ENCODE data around the gene SPIN1.

The SPIN1 gene

DNA sequence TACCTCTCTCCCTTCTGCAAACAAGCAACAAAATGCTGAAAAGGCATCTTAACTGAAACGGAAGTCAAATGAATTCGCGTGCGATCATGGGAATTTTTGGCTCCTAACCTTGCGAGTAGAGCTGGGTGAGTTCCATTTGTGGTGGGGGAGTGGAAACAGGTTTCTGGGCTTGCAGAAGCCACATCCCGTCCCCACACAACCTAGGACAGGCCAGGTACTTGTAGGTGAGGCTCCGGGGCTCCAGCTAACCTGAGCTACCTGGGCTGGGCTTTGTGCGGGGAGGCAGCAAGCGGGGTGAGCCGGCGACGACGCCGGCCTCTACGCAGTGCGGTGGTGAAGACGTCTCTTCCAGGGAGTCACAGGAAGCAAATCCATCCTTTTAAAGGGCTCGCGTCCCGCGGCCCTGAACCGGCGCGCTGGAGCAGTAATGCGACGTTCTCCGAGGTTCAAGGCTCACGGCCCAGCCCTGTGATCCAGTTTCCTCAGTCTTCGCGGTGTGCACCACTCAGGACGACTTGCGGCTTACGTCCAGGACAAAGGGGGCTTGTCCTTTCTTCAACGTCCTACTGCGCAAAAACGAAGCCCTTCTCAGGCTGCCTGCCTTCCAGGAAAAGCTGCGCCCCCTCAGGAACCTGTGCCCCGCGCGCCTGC lies 567 bp upstream of the SPIN1 start:
- DNase-seq (ENCODE audit: low read depth in 1 of 2, low spot score in 1 of 2): peak in 1 of 2 donors; percentile 11

DNA sequence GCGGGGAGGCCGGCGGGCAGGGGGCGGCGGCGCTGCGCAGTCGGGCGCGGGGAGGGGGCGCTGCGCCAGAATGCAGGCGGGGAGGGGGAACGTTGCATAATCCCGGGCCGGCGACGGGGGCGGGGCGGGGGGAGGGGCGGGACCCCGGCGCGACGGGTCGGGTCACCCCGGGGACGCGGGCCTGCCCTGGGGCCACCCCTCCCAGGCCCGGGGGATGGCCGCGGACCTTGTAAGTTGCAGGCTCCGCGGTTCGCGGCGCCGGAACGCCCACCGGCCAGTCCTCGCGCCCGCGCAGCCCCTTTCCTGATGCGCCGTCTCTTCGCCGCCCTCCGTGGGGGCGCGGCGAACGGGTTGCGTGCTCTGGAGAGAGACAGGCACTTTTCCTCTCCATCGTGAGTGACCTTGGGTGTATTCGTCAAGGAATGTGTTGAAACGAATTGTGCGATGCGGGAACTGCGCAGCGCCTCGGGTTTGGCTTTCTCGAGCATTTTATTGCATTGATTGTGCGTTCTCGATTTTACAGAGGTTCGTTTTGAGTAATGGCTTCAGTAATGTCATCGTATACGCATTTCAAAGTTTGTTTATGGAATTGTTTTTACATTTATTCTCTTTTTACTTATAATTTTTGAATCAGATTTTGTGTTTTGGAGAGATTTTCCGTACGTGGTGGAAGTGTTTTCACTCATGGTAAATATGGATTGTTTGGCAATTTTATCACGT lies 802 bp downstream of the SPIN1 start:
- peak; percentile 7 to 16 for DNase-seq (ENCODE audit: low read depth in 1 of 2, low spot score in 1 of 2)

DNA sequence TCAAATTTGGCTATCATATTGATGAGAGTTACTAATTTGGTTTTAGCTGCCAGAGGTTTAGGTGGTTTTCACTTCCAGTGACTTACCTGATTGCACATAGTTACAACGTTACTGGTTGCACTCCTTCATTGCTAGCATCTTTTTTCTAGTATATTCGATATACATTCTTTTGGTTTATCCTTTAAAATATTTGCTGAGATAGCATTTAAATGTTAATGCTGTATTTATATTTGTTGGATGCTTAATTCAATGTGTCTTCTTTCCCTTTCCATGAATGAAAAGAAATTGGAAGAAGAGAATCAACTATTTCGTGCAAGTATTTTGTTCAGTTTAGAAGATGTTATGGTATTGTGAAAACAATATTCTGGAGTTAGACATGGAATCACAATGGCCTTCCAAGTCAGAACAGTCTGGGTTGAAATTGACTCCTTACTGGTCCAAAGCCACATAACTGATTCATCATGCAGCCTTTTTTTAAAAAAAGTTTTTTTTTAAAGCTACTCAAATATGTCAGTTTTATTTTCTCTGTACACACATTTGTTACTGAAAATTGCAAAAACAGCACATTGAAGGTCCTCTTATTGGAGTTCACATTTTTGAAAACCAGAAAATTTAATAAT lies 2.2 kb downstream of the SPIN1 start:
- no peak for DNase-seq (ENCODE audit: low read depth in 1 of 2, low spot score in 1 of 2)

DNA sequence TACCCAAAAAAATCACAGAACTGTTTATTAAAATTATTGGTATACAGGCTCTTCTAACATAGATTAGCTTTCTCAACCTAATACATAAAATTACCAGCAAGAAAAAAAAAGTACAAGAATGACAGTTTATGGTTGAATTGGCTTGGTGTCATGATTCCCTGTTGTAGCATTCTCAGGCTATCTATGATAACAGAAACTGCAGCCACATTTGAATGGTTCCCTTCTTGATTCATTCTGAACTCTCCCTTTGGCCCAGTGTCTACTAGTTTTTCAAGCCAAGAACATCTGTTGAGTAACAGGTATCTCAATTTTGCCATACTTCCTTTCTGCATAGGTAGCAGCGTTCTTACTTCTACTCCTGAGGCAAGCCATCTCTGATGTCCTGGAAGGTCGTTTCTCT lies 3.0 kb downstream of the SPIN1 start:
- no peak for DNase-seq (ENCODE audit: low read depth in 1 of 2, low spot score in 1 of 2)

DNA sequence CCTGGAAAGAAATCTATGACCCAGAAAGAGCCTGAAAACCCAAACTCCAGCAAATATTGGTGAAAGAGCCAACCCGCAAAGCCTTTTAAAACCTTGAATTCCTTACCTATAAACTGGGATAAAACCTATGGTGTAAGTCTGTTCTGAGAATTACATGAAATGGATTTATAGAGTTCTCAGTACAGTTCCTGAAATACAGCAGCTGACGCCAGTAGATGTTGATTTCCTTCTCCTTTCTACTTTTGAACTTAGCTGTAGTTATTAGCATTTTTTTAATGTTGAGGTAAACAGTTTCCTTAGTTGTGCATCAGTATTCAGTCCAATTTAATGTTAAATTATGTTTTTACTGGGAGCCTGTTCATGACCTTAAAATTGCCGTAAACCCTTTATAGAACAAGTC lies 3.7 kb downstream of the SPIN1 start:
- DNase-seq (ENCODE audit: low read depth in 1 of 2, low spot score in 1 of 2): no peak

DNA sequence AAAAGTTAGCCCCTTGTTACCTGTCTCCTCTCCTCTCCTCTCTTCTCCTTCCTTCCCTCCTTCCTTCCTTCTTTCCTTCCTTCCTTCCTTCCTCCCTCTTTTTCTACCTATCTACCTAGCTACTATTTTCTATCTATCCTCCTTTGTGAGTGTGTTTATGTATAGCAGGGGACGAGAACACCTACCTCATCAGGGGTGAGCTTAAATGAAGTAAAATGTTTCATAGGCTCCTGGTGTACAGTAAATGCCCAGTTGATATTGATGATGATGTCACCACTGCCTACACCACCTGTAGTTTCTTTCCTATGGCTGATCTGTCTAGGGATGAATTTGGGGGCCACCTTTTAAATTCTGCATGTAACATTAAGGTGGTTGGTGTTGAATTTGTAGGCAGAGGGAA lies 4.3 kb downstream of the SPIN1 start:
- DNase-seq (ENCODE audit: low read depth in 1 of 2, low spot score in 1 of 2): no peak

DNA sequence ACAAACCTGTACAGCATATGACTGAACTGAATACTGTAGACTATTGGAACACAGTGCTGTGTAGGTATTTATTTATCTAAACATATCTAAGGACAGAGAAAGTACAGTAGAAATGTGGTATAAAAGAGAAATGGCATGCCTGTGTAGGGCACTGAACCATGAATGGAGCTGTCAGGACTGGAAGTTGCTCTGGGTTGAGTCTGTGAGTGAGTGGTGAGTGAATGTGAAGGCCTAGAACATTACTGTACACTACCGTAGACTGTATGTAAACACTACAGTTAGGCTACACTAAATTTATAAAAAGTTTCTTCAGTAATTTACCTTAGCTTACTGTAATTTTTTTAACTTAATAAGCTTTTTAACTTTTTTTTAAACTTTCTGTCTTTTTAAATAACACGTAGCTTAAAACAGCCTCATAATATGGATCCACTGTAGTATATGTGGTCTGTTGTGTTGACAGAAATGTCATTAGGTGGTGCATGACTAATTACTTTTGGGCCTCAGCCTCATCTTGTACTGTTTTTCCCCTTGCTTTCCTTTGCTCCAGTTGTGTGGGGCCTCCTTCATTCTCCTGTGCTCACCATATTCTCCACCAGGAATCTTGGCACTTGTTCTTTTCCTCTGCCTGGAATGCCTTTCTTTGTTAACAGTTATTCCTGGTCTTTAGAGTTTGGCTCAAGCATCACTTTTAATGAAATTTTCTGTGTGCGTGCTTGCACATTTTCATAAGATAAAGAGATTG lies 8.8 kb downstream of the SPIN1 start:
- no peak for DNase-seq (ENCODE audit: low read depth in 1 of 2, low spot score in 1 of 2)

DNA sequence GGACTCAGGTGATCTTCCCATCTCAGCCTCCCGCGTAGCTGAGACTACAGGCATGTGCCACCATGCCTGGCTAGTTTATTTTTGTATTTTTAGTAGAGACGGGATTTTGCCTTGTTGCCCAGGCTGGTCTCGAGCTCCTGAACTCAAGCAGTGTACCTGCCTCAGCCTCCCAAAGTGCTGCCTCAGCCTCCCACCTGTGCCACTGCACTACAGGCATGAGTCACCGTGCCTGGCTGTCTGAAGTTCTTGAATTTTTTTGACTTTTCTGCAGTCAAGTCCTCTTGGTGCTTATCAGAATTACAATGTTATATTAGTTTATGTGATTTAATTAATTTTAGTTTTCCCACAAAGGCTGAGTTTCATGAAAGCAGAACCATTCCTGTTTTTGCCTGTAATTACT lies 9.8 kb downstream of the SPIN1 start:
- no peak for DNase-seq (ENCODE audit: low read depth in 1 of 2, low spot score in 1 of 2)

DNA sequence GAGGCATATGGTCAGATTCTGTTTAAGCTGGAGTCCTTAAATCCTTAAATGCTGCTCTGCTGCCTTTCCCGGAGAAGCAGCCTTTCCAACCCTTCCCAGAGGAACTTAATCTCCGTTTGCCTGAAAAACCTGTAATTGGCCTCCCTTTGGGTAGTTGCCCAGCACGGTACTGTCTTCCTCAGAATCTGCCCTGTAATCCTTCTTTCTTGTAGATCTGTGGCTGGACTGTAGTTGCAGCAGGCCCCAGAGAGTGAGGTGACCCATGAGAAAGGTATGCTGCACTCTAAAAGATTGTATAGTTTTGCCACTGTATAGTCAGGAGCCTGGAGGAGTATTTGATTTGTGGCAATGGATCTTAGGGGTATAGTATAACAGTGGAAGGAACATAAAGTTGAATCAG lies 11.7 kb downstream of the SPIN1 start:
- no peak for DNase-seq (ENCODE audit: low read depth in 1 of 2, low spot score in 1 of 2)

DNA sequence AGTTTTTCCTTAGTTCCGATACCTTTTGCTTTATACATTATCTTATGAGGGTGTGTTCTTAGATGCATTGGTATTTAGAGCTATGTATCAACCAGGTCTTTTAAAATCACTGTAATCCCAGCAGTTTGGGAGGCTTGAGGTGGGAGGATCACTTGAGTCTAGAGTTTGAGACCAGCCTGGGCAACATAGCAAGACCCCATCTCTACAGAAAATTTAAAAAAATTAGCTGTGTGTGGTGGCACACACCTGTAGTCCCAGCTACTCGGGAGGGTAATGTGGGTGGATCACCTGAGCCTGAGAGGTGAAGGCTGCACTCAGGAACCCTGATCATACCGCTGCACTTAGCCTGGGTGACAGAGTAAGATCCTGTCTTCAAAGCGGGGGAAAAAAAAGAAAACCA lies 15.1 kb downstream of the SPIN1 start:
- no peak for DNase-seq (ENCODE audit: low read depth in 1 of 2, low spot score in 1 of 2)

DNA sequence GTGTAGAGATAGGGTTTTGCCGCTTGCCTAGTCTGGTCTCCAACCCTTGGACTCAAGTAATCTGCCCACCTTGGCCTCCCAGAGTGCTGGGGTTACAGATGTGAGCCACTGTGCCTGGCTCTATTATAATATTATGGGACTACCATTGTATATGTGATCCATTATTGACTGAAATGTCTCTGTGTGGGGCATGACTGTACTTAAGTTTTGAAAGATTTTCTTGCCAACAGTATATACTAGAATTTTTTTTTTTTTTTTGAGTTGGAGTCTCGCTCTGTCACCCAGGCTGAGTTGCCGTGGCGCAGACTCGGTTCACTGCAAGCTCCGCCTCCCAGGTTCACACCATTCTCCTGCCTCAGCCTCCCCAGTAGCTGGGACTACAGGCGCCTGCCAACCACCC lies 17.8 kb downstream of the SPIN1 start:
- no peak for DNase-seq (ENCODE audit: low read depth in 1 of 2, low spot score in 1 of 2)

DNA sequence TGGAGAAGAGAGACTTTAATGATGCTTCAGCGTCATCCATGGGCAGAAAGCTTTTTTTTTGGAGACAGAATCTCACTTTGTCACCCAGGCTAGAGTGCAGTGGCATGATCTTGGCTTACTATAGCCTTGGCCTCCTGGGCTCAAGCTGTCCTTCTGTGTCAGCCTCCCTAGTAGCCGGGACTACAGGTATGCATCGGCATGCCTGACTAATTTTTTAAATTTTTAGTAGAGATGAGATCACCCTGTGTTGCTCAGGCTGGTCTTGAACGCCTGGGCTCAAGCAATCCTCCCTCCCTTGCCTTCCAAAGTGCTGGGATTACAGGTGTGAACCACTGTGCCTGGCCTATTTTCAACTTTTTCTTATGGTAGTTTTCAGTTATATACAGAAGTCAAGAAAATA lies 23.2 kb downstream of the SPIN1 start:
- DNase-seq (ENCODE audit: low read depth in 1 of 2, low spot score in 1 of 2): no peak

DNA sequence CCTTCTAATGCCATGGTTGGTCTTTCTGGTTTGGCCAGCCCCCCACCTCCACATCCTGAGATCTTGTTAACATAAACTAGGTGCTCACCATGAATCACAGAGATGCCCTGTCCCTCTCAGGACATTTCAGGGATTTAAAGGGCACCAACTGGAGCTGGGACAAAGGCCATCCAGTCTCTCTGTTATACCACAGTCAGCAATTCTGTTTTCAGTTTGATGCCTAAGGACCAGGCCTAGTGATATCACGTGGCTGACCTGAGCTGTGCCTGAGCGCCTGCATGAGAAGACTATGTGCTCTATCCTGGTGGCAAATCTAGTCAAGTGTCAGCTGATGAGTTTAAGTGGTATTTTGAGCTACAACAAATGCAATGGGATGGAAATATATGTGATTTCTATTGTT lies 26.1 kb downstream of the SPIN1 start:
- DNase-seq (ENCODE audit: low read depth in 1 of 2, low spot score in 1 of 2): no peak

DNA sequence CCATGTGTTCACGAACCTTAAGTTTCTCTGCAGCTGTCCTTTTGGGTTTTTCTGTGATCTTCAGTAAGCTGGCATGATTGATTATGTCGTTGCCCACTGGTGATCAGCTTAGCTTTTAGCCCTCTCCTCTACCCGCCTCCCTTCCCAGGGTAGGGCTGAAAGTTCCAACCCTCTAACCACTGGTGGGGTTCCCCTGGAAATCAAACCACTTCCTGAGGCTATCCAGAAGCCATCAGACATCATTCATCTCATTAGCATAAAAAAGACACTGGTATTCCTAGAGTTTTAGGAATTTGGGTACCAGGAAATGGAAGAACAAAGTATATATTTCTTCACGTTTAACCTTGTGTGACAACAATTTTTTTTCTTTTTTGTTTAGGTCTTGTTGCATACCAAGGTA lies 29.8 kb downstream of the SPIN1 start:
- DNase-seq (ENCODE audit: low read depth in 1 of 2, low spot score in 1 of 2): no peak

DNA sequence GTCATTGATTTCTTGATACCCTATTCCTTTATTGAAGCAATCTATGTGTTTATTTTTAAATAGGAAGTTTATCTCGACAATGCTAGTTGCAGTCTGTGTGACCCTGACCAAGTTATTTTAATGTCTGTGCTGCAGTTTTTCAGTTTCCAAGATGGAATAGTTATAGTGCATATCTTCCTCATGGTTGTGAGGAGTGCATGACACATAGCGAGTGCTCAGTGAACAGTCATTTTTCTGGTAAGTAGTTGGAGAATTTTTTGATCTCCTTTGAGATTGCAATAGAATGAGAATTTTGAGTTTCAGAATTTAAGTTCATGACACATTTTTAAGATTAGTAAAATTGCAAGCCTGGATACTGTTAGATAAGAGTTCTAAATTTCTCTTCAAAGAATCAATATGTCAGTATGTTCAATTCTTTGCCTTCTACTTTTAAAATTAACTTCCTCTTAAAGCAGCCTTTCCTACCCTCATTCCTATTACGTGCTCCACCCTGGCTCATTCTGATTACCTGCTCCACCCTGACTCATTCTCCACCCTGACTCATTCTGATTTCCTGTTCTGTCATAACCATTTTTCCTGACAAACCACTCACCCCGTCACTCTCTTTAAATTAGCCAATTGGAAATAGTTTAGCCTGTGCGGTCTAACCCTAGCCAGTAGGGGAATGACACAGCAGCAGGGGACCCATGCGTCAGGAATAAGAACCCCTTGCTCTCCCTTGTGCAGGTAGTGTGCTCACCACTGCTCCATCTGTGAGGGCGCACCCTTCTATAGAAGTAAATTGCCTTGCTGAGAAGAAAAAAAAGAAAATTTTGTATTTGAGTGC lies 30.7 kb downstream of the SPIN1 start:
- DNase-seq (ENCODE audit: low read depth in 1 of 2, low spot score in 1 of 2): no peak

DNA sequence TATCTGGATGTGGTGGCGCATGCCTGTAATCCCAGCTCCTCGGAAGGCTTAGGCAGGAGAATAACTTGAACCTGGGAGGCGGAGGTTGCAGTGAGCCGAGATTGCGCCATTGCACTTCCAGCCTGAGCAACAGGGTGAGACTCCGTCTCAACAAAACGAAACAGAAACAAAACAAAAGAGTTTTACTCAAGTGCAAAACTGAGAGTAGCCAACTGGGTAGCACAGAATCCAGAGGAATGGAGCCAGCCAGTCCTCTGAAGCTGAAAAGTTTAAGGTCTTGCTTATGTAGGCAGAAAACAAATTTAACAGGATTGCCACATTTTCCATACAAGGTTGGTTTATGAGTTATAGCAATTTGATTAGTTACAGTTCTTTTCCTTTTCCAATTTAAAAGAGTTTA lies 32.0 kb downstream of the SPIN1 start:
- no peak for DNase-seq (ENCODE audit: low read depth in 1 of 2, low spot score in 1 of 2)

DNA sequence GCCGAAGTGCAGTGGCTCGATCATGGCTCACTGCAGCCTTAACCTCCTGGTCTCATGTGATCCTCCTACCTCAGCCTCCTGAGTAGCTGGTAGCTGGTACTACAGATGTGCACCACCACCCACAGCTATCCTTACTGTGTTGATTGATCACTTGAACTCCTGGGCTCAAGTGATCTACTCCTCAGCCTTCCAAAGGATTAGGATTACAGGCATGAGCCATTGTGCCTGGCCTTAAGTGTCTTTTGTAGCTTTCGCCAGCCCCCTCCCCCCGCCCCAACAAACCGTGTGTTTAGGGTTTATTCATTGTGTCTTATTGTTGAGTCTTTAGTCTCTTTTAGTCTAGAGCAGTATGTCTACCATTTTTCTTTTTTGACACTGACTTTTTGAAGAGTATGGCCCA lies 33.1 kb downstream of the SPIN1 start:
- no peak for DNase-seq (ENCODE audit: low read depth in 1 of 2, low spot score in 1 of 2)

DNA sequence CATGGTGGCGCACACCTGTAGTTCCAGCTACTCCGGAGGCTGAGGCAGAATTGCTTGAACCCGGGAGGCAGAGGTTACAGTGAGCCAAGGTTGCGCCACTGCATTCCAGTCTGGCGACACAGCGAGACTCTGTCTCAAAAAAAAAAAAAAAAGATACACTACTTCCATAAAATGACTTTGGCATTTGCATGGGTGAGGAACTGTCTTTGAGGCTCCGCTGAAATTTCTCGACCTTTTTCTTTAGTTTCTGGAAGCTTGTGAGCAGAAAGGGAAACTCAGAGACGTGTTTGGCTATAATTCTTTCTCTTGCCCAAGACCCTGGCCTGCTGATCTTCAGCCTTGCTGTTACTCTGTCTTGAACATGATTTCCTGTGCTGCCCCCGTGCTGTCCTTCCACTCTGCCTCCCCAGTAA lies 37.3 kb downstream of the SPIN1 start:
- DNase-seq (ENCODE audit: low read depth in 1 of 2, low spot score in 1 of 2): no peak

DNA sequence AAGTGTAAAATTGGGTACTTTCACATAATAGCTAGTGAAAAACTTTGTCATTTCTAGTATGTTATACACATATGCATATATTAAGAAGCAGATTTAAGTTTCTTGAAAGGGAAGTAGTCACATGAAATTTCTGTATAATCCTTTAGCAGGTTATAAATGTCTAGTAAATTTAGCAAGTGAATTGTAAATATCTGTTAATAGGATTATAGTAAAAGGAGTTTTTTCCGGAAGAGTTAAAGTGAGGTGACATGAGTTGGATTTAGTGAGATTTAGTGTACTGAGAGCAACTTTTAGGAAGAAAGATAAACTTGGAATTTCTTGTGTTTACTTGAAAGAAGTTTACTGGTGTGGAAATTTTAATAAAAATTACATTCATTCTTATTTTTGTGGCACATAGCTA lies 38.4 kb downstream of the SPIN1 start:
- no peak for DNase-seq (ENCODE audit: low read depth in 1 of 2, low spot score in 1 of 2)

DNA sequence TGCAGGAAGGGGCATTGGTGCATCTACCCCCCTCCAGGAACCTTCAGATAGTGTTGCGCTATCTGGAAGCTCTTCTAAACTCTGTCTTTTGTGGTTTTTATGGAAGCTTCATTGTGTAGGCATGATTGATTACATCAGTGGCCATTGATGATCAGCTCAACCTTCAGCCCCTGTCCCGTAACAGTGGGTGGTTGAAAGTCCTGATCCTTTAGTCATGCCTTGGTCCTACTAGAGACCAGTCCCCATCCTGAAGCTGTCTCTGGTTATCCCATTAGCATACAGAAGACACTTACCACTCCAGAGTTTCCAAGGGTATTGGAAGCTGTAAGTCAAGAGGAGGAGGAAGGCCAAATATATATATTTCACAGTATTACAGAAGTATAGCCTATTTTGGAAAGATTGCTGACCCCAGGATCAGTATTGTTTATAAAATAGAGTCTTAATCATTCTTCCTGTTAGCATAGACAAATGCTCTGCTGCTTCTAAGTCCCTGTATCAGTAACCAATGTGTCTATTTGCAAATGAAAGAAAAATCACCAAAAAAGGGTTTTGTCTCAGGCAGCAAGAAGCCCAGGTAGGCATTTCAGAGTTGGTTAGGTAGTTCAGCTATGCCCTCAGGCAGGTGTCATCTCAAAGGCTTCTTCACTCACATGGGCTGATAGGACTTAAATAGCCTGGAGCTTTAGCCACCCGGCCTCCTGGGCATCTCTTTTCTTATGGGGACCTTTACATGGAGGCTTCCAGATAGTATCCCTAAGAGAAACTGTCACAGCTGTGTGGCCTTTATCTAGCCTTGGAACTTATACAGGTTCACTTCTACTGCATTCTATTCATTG lies 41.6 kb downstream of the SPIN1 start:
- no peak for DNase-seq (ENCODE audit: low read depth in 1 of 2, low spot score in 1 of 2)
